GM10266 (cell line): ENCODE measurements around the gene TMEM214.

ENCODE experiments used
- DNase-seq: peaks from one replicate; pipeline ENCODE4 v3.0.0; 2012; ENCODE audit errors: extremely low spot score
- TF ChIP-seq, protein P1 (sequence below): IDR thresholded peaks from 2 replicates; pipeline ENCODE4 v1.5.1; 2012; ENCODE audit warnings: mild to moderate bottlenecking, low read depth; ENCODE audit not compliant: control insufficient read depth, insufficient read depth; ENCODE audit errors: missing control alignments

TMEM214 gene

DNA sequence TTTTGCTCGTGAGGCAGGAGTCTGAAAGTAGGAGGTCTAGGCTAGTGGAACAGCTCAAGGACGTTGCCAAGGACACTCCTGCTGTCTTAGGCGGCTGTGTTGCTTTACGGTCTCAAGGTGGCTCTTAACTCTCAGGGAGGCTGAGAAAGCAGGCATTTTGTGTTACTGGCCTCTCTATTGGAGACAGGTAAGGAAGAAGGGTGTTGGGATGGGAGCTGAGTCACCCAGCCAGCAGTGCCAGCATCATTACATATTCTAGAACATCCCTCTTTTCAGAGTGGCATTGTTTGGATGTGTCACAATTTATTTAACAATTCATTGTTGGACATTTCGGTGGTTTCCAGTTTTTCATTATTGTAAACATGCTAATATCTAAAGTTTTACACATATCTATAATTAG lies 30.8 kb upstream of the TMEM214 start:
- DNase-seq, result no peak
- TF ChIP-seq, protein P1, sequence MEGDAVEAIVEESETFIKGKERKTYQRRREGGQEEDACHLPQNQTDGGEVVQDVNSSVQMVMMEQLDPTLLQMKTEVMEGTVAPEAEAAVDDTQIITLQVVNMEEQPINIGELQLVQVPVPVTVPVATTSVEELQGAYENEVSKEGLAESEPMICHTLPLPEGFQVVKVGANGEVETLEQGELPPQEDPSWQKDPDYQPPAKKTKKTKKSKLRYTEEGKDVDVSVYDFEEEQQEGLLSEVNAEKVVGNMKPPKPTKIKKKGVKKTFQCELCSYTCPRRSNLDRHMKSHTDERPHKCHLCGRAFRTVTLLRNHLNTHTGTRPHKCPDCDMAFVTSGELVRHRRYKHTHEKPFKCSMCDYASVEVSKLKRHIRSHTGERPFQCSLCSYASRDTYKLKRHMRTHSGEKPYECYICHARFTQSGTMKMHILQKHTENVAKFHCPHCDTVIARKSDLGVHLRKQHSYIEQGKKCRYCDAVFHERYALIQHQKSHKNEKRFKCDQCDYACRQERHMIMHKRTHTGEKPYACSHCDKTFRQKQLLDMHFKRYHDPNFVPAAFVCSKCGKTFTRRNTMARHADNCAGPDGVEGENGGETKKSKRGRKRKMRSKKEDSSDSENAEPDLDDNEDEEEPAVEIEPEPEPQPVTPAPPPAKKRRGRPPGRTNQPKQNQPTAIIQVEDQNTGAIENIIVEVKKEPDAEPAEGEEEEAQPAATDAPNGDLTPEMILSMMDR, result no peak

DNA sequence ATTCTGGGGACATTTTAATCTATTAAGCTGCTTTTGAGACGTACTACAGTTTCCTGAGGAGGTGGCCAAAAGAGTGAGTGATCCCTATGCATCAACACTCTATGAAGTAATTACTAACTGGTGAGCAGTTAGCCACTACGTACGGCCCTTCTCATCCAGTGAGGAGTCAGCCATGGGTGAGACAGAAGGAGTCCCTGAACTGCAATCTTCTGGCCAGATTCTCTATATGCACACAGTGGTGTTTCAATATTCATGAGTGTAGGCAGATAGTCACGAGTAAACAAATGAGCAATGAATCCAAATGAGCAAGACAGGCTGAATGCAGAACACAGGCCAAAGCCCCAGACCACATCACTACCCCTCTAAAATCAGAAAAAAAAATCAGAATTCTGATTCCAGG lies 29.8 kb upstream of the TMEM214 start:
- TF ChIP-seq, protein P1, result no peak
- DNase-seq, result no peak

DNA sequence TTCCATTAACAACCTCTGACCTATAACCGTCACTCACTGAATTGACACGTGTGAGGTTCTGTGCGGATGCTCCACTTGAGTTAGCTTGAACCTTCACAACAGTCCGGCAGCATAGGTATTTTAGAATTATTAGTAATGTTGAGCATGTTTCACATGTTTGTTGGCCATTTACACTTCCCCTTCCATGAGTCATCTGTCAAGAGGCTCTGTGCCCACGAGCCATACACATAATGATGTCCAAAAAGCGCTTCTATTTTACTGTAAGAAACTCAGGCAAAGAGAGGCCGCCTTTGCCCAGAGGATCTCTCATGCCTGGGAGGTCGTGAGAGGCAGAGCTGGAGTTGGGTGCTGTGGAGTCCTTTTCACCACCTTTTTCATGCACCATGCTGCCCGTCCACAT lies 28.9 kb upstream of the TMEM214 start:
- TF ChIP-seq, protein P1, result no peak
- no peak for DNase-seq

DNA sequence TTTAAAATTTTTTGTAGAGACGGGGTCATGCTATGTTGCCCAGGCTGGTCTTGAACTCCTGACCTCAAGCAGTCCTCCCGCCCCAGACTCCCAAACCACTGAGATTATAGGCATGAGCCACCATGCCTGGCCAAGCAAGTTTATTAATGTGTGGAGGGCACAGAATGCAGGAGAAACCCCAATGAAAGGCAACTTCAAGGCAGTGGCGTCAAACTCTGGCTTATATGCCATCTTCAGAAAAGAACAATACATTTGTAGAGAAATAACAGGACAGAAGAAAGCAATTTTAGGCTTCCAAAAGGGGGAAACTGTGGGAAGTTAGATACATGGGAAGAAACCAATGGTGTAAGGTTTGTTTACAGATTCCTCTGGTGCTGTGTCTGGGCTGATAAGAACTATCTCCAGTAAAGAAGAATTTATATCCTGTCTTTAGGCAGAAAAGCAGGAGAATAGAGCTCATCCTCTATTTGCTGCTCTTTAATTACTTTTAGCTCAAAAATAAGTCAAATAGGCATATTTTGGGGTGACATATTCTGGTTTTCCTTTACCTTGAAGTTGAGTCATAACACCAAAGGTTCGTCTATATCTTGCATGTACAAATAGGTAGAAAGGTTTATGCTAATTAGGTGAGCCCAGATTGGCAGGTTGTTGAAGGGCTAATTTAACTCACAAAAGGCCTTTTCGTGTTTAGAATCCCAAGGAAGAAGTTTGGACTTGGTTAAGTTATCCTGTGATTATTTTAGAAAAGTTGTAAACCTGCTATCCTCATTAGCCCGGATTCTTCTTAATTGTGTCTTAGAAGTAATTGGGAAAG lies 26.0 kb upstream of the TMEM214 start:
- DNase-seq, result no peak

DNA sequence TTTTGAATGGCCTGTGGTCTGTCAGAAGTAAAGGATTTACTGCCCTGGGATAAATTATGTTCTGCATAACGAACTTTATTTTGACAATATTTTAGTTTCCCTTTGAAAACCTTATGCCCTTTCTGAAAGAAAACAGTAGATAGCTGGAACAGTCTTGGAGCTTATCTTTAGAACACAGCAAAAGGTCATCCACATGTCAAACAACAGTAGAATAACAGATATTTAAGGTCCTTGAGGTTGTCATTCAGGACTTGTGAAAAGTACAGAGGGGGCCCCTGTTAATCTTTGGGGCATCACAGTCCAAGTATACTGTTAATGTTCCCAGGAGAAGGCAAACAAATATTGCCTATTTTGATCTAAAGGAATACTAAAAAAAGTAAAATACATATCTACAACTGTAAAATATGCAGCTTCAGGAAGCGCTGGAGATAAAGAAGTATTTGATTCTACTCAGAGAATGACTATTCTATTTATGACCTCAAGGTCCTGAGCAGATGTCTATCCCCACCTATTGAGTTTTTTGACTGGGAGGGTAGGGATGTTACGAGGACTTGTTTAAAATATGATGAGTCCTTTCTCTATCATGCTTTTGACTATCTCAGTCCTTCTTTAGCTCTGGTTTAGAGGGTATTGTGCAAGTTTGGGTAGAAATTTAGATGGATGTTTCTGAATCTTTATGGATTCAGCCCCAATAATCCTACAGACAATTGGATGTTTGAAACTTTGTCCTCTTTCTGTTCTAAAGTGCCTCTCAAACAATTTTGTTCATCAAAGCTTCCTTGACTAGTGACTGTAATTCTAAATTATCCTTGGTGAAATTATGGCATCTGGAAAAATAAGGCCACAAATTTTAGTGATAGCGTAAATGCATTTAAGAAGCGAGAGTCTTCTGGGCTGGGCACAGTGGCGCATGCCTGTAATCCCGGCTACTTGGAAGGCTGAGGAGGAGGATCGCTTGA lies 25.1 kb upstream of the TMEM214 start:
- TF ChIP-seq, protein P1, result no peak
- DNase-seq, result no peak

More for the DNA sequence above, 26.0 kb upstream of the TMEM214 start:
- TF ChIP-seq, protein P1, result no peak

DNA sequence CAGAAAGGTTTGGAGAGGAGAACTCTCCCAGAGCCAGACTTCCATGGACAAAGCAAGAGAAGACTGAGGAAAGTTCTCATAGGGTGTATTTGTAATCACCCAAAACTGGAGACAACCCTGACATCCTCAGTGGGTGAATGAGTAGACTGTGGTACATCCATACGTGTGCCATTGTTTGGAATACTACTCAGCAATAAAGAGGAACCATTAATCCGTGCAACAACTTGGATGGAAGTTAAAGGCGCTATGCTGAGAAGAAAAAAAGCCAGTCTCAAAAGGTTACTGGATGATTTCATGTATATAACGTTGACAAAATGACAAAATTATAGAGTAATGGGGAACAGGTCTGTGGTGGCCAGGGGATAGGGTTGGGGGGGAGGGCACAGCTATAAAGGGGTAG lies 24.1 kb upstream of the TMEM214 start:
- TF ChIP-seq, protein P1, result no peak
- no peak for DNase-seq
